Kidney (tissue), 14 donors: ENCODE data around the gene ARNT2. TPM values are rescaled to one million over a fixed set of nuclear protein-coding genes. Genes with fewer than 3 reads are reported as not detected.

Source experiments
- DNase-seq, 5 donors: peaks; one replicate each; pipeline ENCODE4 v3.0.0-alpha.2; 2013 to 2020
- FAIRE-seq: peaks from 2 replicates; lab custom pipeline; 2012; peaks lifted over from hg19 to GRCh38; lab: Jason Lieb, UNC
- H3K27ac ChIP-seq, 2 donors: one replicate each; pipeline ENCODE4 v1.7.0; 2013; ENCODE audit warnings: low read depth in 2 of 2, low read length in 2 of 2, inconsistent platforms in 1 of 2
- H3K27me3 ChIP-seq: one replicate; pipeline ENCODE4 v1.7.1; 2013; ENCODE audit warnings: low read length, inconsistent platforms; ENCODE audit not compliant: control insufficient read depth, insufficient read depth
- H3K36me3 ChIP-seq, 3 donors: one replicate each; pipeline versions ENCODE4 v1.7.0 to v1.7.1; 2013; ENCODE audit warnings: low read length in 3 of 3, control low read depth in 1 of 3, inconsistent platforms in 1 of 3; ENCODE audit not compliant: insufficient read depth in 3 of 3, control insufficient read depth in 2 of 3
- H3K4me1 ChIP-seq, 3 donors: one replicate each; pipeline versions ENCODE4 v1.7.0 to v1.7.1; 2013; ENCODE audit warnings: low read length in 3 of 3, inconsistent platforms in 1 of 3, low read depth in 1 of 3; ENCODE audit not compliant: control insufficient read depth in 2 of 3, insufficient read depth in 2 of 3
- H3K4me3 ChIP-seq, 3 donors: one replicate each; pipeline versions ENCODE4 v1.7.0 to v1.8.1; 2013; ENCODE audit warnings: low read length in 3 of 3, control low read depth in 1 of 3, inconsistent platforms in 1 of 3
- H3K9ac ChIP-seq, 3 donors: one replicate each; pipeline versions ENCODE4 v1.7.0 to v1.7.1; 2013; ENCODE audit warnings: low read length in 3 of 3, control low read depth in 1 of 3, inconsistent platforms in 1 of 3
- H3K9me3 ChIP-seq, 3 donors: one replicate each; pipeline versions ENCODE4 v1.7.0 to v1.7.1; 2013; ENCODE audit warnings: low read length in 3 of 3, control low read depth in 1 of 3, inconsistent platforms in 1 of 3; ENCODE audit not compliant: control insufficient read depth in 2 of 3, insufficient read depth in 1 of 3
- intact Hi-C: fragments of 100-400 bp; cut with DNase I; formaldehyde crosslinking; loops from one replicate; pipeline ENCODE4 v1.11.1; 2022
- polyA plus RNA-seq: library from polyadenylated mRNA; stranded (reverse); fragments of 350-450 nt; fragmentation: Illumina TruSeq; extraction: RNeasy Lipid Tissue Mini Kit (QIAGEN cat#74804); gene quantifications from one replicate; pipeline ENCODE4 v1.2.3, GENCODE V29; 2014; ENCODE audit warnings: low read depth, low replicate concordance; ENCODE audit not compliant: insufficient read depth
- total RNA-seq: library from RNA; stranded (reverse); fragmentation: NEBNext Ultra II Directional; extraction: Animal tissue kit (Norgen Biotek cat#: 25700); gene quantifications from one replicate; pipeline ENCODE4 v1.2.1, GENCODE V29; 2021
- TF ChIP-seq, protein P1 (sequence below): IDR thresholded peaks from 3 replicates; pipeline ENCODE4 v1.5.1; 2012; ENCODE audit warnings: mild to moderate bottlenecking, moderate library complexity, borderline replicate concordance; ENCODE audit not compliant: insufficient read depth; ENCODE audit errors: extremely low read depth
- donor health status: control.
- donor health status: control.
- donor health status: control.
- donor health status: control.
- donor health status: control.
- donor health status: DM: yes; HTN: yes; CAD: no.
- donor health status: Normal renal cell carcinoma (clear cell type).

Gene ARNT2
- total and polyA plus RNA-seq, 2 donors from 2014 or later = 12.2 to 38.2 TPM

DNA sequence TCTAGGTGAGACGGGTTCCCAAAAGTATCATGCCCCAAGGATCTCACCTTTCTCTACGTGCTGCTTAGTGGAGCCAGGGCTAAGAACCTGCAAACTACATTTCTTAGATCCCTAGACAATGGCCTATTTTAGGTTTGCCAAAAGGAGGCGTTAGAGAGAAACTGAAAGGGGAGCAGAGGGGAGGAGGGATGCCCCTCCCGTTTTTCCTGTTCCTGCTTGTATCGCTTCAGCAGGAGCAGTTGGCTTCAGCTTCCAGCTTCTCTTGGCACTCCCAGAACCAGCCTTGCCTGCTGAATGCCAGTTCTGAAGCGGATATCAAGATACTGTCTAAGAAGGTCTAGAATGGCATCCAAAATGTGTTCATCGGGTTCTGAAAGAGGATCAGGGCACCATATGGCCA lies 232.5 kb downstream of the ARNT2 start:
- H3K4me3 ChIP-seq = no peak overlapping the region
- H3K27me3 ChIP-seq = no peaks in the 10 kb centered on the region
- FAIRE-seq (no peak), DNase-seq (no peak)
- no peak overlapping the region for H3K27ac ChIP-seq
- no peak overlapping the region for H3K9ac ChIP-seq
- H3K9me3 ChIP-seq = peaks cover 0 to 4% (median 0%) of the 10 kb centered on the region in 3 donors
- no peaks in the 10 kb centered on the region for H3K4me1 ChIP-seq
- TF ChIP-seq, protein P1, sequence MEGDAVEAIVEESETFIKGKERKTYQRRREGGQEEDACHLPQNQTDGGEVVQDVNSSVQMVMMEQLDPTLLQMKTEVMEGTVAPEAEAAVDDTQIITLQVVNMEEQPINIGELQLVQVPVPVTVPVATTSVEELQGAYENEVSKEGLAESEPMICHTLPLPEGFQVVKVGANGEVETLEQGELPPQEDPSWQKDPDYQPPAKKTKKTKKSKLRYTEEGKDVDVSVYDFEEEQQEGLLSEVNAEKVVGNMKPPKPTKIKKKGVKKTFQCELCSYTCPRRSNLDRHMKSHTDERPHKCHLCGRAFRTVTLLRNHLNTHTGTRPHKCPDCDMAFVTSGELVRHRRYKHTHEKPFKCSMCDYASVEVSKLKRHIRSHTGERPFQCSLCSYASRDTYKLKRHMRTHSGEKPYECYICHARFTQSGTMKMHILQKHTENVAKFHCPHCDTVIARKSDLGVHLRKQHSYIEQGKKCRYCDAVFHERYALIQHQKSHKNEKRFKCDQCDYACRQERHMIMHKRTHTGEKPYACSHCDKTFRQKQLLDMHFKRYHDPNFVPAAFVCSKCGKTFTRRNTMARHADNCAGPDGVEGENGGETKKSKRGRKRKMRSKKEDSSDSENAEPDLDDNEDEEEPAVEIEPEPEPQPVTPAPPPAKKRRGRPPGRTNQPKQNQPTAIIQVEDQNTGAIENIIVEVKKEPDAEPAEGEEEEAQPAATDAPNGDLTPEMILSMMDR = no peak
- intact Hi-C loops = no loop called here
- H3K36me3 ChIP-seq = no peaks in the 10 kb centered on the region

DNA sequence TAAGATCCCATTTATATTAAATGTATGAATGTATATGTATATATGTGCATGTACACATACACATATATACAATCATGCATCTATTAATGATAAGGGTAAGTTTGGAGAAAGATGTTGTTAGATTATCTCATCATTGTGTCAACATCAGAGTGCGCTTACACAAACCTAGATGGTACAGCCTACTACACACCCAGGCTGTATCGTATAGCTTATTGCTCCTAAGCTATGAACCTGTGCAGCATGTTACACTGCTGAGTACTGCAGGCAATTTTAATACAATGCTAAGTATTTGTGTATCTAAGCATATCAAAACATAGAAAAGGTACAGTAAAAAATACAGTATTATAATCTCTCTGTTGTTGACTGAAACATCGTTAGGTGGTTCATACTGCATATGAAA lies 233.6 kb downstream of the ARNT2 start:
- intact Hi-C loops = no loop called here
- no peak overlapping the region for H3K27ac ChIP-seq
- H3K9ac ChIP-seq = no peak overlapping the region
- H3K4me3 ChIP-seq = no peak overlapping the region
- DNase-seq = no peak
- peaks cover 0 to 4% (median 0%) of the 10 kb centered on the region in 3 donors for H3K9me3 ChIP-seq
- FAIRE-seq = no peak
- H3K36me3 ChIP-seq = no peaks in the 10 kb centered on the region
- no peaks in the 10 kb centered on the region for H3K27me3 ChIP-seq
- no peaks in the 10 kb centered on the region for H3K4me1 ChIP-seq
- TF ChIP-seq, protein P1 = no peak

DNA sequence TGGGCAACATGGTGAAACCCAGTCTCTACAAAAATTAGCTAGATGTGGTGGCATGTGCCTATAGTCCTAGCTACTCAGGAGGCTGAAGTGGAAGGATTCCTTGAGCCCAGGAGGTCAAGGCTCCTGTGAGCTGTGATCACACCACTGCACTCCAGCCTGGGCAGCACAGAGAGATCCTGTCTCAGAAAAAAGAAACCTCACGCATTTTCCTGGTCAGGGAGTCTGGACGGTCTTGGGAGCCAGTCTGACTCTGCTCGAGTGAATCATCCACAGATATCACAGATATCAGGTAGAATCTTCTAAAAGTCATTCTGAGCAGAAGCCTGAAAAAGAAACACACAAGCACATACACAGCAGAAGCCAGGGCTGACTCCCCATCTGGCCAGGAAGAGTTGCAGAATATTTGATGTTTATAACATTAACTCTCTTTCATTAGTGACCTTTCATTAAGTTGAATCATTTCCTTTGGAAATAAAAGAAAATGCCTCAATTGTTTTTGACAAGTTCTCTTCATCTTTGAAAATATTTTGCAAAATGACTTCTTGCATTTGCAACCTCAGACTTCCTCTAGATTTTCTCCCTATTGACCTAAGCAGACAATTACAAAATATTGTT lies 234.5 kb downstream of the ARNT2 start:
- H3K27me3 ChIP-seq = no peaks in the 10 kb centered on the region
- peaks cover 0 to 4% (median 0%) of the 10 kb centered on the region in 3 donors for H3K9me3 ChIP-seq
- no peak overlapping the region for H3K27ac ChIP-seq
- no peak overlapping the region for H3K4me3 ChIP-seq
- H3K36me3 ChIP-seq = no peaks in the 10 kb centered on the region
- DNase-seq = no peak
- no peak for FAIRE-seq
- H3K4me1 ChIP-seq = no peaks in the 10 kb centered on the region
- no peak overlapping the region for H3K9ac ChIP-seq
- intact Hi-C loops = no loop called here
- TF ChIP-seq, protein P1 = no peak

DNA sequence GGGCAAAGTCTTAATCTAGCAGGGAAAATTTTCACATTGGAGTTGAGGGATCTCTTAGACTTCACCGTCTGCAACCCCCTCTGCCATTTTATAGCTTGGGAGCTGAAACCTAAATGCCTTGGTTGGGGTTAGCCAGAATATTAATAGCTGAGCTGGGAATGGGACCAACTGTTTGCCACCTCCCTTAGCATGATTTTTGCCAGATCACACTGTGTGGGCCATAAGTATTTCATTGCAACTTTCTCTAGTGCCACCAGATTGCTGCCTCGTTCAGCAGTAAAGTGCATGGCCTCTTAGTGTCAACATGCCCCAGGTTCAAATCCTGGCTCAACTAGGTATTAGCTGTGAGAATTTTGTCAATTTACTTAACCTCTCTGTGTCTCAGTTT lies 235.0 kb downstream of the ARNT2 start:
- Histone ChIP-seq H3K36me3 (no peaks in the 10 kb centered on the region), H3K9ac (no peak overlapping the region), H3K27me3 (no peaks in the 10 kb centered on the region), H3K9me3 (peaks cover 0 to 4% (median 0%) of the 10 kb centered on the region in 3 donors), H3K4me1 (no peaks in the 10 kb centered on the region), H3K4me3 (no peak overlapping the region), H3K27ac (no peak overlapping the region)
- TF ChIP-seq, protein P1 = no peak
- intact Hi-C loops = no loop called here
- DNase-seq = no peak
- FAIRE-seq = no peak
